ENCODE results near the gene SP100.

Gene SP100

DNA sequence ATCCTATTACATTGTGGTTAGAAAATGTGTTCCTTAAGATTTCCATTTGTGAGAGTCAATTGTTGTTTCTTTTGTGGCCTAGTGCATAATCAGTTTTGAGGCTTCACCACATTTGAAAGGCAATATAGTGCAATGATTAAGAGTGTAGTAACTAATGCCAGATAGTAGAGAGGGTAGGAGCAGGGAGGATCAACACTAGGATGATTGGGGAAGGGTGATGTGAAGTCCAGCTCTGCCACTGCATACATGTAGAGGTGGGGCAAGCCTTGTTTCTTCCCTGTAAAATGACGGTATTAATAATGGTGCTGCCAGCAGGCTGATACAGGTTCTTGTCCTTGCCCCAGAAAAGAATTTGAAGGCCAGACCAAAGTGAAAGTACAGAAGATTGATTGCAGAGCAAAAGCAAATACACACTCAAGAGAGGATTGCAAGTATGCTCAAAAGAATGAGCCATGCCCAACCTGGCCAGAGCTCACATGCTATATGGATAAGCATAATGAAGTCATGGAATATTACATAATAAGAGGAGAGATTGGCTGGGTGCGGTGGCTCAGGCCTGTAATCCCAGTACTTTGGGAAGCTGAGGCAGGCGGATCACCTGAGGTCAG is 8.0 kb downstream of the SP100 start:
- H4K12ac ChIP-seq (ENCODE audit: low read depth, low read length) = no peak overlapping the region
- no peaks in the 10 kb centered on the region for H3K9me3 ChIP-seq (ENCODE audit: insufficient read depth, low read depth, low read length)
- no peak overlapping the region for H2AK5ac ChIP-seq (ENCODE audit: low read length)
- no peak overlapping the region for H2BK12ac ChIP-seq (ENCODE audit: low read length)
- no peak overlapping the region for H4K8ac ChIP-seq (ENCODE audit: low read depth, low read length)
- H3K79me1 ChIP-seq (ENCODE audit: low read length) = no peaks in the 10 kb centered on the region
- no peak overlapping the region for H2AFZ ChIP-seq (ENCODE audit: insufficient read depth, low read length, poor library complexity)
- H3K4me2 ChIP-seq (ENCODE audit: low read length) = no peak overlapping the region
- DNase-seq = peak in 1 of 2 donors; percentile 36
- no peak overlapping the region for H3K18ac ChIP-seq (ENCODE audit: low read length)
- H2BK5ac ChIP-seq (ENCODE audit: low read depth, low read length, poor library complexity) = no peak overlapping the region
- no peak overlapping the region for H2BK120ac ChIP-seq (ENCODE audit: insufficient read depth, low read length, poor library complexity)
- no peak overlapping the region for H4K91ac ChIP-seq (ENCODE audit: low read depth, low read length)
- H3K9ac ChIP-seq (ENCODE audit: low read length) = no peak overlapping the region
- no peaks in the 10 kb centered on the region for H3K36me3 ChIP-seq (ENCODE audit: control insufficient read depth in 1 of 2, insufficient read depth in 2 of 2, low read length in 2 of 2)
- H3K23ac ChIP-seq (ENCODE audit: low read length) = no peak overlapping the region
- H3K4me3 ChIP-seq (ENCODE audit: low read depth, low read length) = no peak overlapping the region
- no peak overlapping the region for H3K27ac ChIP-seq (ENCODE audit: low read depth, low read length)
- no peaks in the 10 kb centered on the region for H3K27me3 ChIP-seq (ENCODE audit: insufficient read depth, low read length)
- no peak overlapping the region for H3K4ac ChIP-seq (ENCODE audit: low read depth, low read length)
- no peaks in the 10 kb centered on the region for H3K4me1 ChIP-seq (ENCODE audit: control insufficient read depth in 1 of 2, insufficient read depth in 2 of 2, low read length in 2 of 2)
- H3K14ac ChIP-seq (ENCODE audit: low read length) = no peak overlapping the region
- no peaks in the 10 kb centered on the region for H3K79me2 ChIP-seq (ENCODE audit: control insufficient read depth, insufficient read depth, low read length, poor library complexity)
- no CpG with 5 or more reads among the region's 3 CpGs for WGBS (ENCODE audit: extremely low coverage, insufficient coverage, insufficient read length)

DNA sequence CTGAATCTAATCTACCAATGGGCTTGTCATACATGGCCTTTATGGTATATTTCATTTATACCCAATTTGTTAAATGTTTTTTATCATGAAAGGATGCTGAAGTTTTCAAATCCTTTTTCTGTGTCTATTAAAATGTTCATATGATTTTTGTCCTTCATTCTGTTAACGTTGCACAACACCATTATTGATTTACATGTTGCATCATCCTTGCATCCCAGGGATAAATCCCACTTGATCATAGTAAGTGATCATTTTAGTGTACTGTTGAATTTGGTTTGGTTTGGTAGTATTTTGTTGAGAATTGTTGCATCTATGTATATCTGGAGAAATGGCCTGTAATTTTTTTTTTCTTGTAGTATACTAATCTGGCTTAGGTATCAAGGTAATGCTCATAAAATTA is 9.4 kb downstream of the SP100 start:
- no peak overlapping the region for H2BK12ac ChIP-seq (ENCODE audit: low read length)
- H3K36me3 ChIP-seq (ENCODE audit: control insufficient read depth in 1 of 2, insufficient read depth in 2 of 2, low read length in 2 of 2) = no peaks in the 10 kb centered on the region
- no peak overlapping the region for H4K12ac ChIP-seq (ENCODE audit: low read depth, low read length)
- H3K18ac ChIP-seq (ENCODE audit: low read length) = no peak overlapping the region
- no peaks in the 10 kb centered on the region for H3K27me3 ChIP-seq (ENCODE audit: insufficient read depth, low read length)
- no peak overlapping the region for H3K4me2 ChIP-seq (ENCODE audit: low read length)
- H4K91ac ChIP-seq (ENCODE audit: low read depth, low read length) = no peak overlapping the region
- H3K9me3 ChIP-seq (ENCODE audit: insufficient read depth, low read depth, low read length) = no peaks in the 10 kb centered on the region
- DNase-seq = no peak
- no peak overlapping the region for H2BK120ac ChIP-seq (ENCODE audit: insufficient read depth, low read length, poor library complexity)
- H3K4ac ChIP-seq (ENCODE audit: low read depth, low read length) = no peak overlapping the region
- no peak overlapping the region for H4K8ac ChIP-seq (ENCODE audit: low read depth, low read length)
- H3K23ac ChIP-seq (ENCODE audit: low read length) = no peak overlapping the region
- no peak overlapping the region for H3K9ac ChIP-seq (ENCODE audit: low read length)
- H3K79me1 ChIP-seq (ENCODE audit: low read length) = no peaks in the 10 kb centered on the region
- no peaks in the 10 kb centered on the region for H3K79me2 ChIP-seq (ENCODE audit: control insufficient read depth, insufficient read depth, low read length, poor library complexity)
- no peak overlapping the region for H2AK5ac ChIP-seq (ENCODE audit: low read length)
- no peak overlapping the region for H3K27ac ChIP-seq (ENCODE audit: low read depth, low read length)
- H3K4me1 ChIP-seq (ENCODE audit: control insufficient read depth in 1 of 2, insufficient read depth in 2 of 2, low read length in 2 of 2) = no peaks in the 10 kb centered on the region
- no peak overlapping the region for H2BK5ac ChIP-seq (ENCODE audit: low read depth, low read length, poor library complexity)
- no peak overlapping the region for H3K14ac ChIP-seq (ENCODE audit: low read length)
- no peak overlapping the region for H2AFZ ChIP-seq (ENCODE audit: insufficient read depth, low read length, poor library complexity)
- no peak overlapping the region for H3K4me3 ChIP-seq (ENCODE audit: low read depth, low read length)
- WGBS (ENCODE audit: extremely low coverage, insufficient coverage, insufficient read length) = no CpG with 5 or more reads among the region's 1 CpG

DNA sequence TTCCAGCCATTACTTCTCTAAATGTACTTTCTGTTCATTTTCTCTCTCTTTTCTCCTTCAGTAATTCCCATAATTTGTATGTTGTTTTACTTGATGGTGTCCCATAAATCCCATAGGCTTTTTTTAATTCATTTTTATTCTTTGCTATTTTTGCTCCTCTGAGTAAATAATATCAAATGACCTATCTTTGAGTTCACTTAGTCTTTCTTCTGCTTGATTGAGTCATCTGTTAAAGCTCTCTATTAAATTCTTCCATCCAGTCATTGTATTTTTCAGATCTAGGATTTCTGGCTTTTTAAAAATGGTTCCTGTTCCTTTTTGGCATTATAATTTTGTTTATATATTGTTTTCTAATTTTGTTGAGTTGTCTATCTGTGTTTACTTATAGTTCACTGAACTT is 13.5 kb downstream of the SP100 start:
- Histone ChIP-seq H3K27ac (ENCODE audit: low read depth, low read length) (no peak overlapping the region), H3K4me3 (ENCODE audit: low read depth, low read length) (no peak overlapping the region), H3K79me2 (ENCODE audit: control insufficient read depth, insufficient read depth, low read length, poor library complexity) (no peaks in the 10 kb centered on the region), H2BK120ac (ENCODE audit: insufficient read depth, low read length, poor library complexity) (no peak overlapping the region), H3K9ac (ENCODE audit: low read length) (no peak overlapping the region), H2AK5ac (ENCODE audit: low read length) (no peak overlapping the region), H3K14ac (ENCODE audit: low read length) (no peak overlapping the region), H3K23ac (ENCODE audit: low read length) (no peak overlapping the region), H4K91ac (ENCODE audit: low read depth, low read length) (no peak overlapping the region), H2AFZ (ENCODE audit: insufficient read depth, low read length, poor library complexity) (no peak overlapping the region), H3K9me3 (ENCODE audit: insufficient read depth, low read depth, low read length) (no peaks in the 10 kb centered on the region), H3K36me3 (ENCODE audit: control insufficient read depth in 1 of 2, insufficient read depth in 2 of 2, low read length in 2 of 2) (no peaks in the 10 kb centered on the region), H3K18ac (ENCODE audit: low read length) (no peak overlapping the region), H3K79me1 (ENCODE audit: low read length) (no peaks in the 10 kb centered on the region), H4K8ac (ENCODE audit: low read depth, low read length) (no peak overlapping the region), H4K12ac (ENCODE audit: low read depth, low read length) (no peak overlapping the region), H2BK5ac (ENCODE audit: low read depth, low read length, poor library complexity) (no peak overlapping the region), H3K4me1 (ENCODE audit: control insufficient read depth in 1 of 2, insufficient read depth in 2 of 2, low read length in 2 of 2) (no peaks in the 10 kb centered on the region), H2BK12ac (ENCODE audit: low read length) (no peak overlapping the region), H3K27me3 (ENCODE audit: insufficient read depth, low read length) (no peaks in the 10 kb centered on the region), H3K4ac (ENCODE audit: low read depth, low read length) (no peak overlapping the region), H3K4me2 (ENCODE audit: low read length) (no peak overlapping the region)
- DNase-seq = no peak

DNA sequence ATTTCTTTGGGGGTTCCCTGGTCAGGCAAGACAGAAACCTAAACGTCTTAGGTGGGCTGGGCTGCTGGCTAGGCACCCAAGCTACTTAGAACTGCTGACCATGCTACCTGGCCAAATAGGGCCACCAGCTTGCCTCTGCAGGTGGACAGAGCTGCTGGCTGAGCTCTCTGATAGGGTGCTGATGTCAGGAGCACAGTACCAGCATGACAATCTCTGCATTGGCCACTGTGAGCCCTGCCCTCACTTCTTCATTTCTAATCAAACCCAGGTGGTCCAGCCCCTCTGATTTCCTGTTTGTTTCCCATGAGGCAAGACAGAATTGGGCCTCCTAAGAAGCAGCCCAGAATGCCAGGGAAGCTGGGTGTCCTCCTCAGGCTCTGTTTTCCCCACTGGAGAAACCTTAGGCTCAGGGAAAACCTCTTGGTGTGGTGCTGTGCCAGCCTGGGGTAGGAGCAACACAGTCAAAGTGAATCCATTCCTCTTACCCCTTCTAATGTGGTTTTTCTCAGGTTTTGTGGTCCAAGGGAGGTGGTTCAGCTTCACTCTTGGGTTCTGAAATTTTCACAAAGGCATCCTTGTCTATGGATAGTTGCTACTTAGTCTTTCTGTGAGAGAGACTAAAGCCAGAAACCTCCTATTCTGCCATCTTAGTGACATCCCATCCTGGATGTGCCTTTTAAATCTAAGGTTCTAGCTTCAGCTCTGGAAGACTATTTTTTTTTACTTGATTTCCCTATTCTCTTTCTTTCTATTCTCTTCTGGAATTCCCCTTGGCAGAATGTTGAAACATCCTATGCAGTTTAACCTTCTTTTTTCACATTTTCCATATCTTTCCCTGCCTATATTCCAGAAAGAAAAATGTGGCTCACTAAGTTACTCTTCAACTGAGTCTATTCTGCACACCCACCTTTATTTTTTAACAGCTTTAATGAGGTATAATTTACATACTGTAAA is 15.2 kb downstream of the SP100 start:
- Histone ChIP-seq H3K79me2 (ENCODE audit: control insufficient read depth, insufficient read depth, low read length, poor library complexity) (no peaks in the 10 kb centered on the region), H3K79me1 (ENCODE audit: low read length) (no peaks in the 10 kb centered on the region), H3K9ac (ENCODE audit: low read length) (no peak overlapping the region), H2BK12ac (ENCODE audit: low read length) (no peak overlapping the region), H3K4me2 (ENCODE audit: low read length) (no peak overlapping the region), H2AFZ (ENCODE audit: insufficient read depth, low read length, poor library complexity) (no peak overlapping the region), H3K4me3 (ENCODE audit: low read depth, low read length) (no peak overlapping the region), H3K36me3 (ENCODE audit: control insufficient read depth in 1 of 2, insufficient read depth in 2 of 2, low read length in 2 of 2) (no peaks in the 10 kb centered on the region), H4K8ac (ENCODE audit: low read depth, low read length) (no peak overlapping the region), H3K23ac (ENCODE audit: low read length) (no peak overlapping the region), H3K18ac (ENCODE audit: low read length) (no peak overlapping the region), H2BK120ac (ENCODE audit: insufficient read depth, low read length, poor library complexity) (no peak overlapping the region), H4K91ac (ENCODE audit: low read depth, low read length) (no peak overlapping the region), H3K27ac (ENCODE audit: low read depth, low read length) (no peak overlapping the region), H3K4ac (ENCODE audit: low read depth, low read length) (no peak overlapping the region), H2BK5ac (ENCODE audit: low read depth, low read length, poor library complexity) (no peak overlapping the region), H3K27me3 (ENCODE audit: insufficient read depth, low read length) (no peaks in the 10 kb centered on the region), H3K4me1 (ENCODE audit: control insufficient read depth in 1 of 2, insufficient read depth in 2 of 2, low read length in 2 of 2) (no peaks in the 10 kb centered on the region), H3K9me3 (ENCODE audit: insufficient read depth, low read depth, low read length) (peaks cover 2% of the 10 kb centered on the region), H4K12ac (ENCODE audit: low read depth, low read length) (no peak overlapping the region), H3K14ac (ENCODE audit: low read length) (no peak overlapping the region), H2AK5ac (ENCODE audit: low read length) (no peak overlapping the region)
- WGBS (ENCODE audit: extremely low coverage, insufficient coverage, insufficient read length) = no CpG with 5 or more reads among the region's 1 CpG
- no peak for DNase-seq
